ENCODE results near the gene HECW1.

Gene HECW1

GRCh38 chr7:43437001-43437400 lies 324.6 kb downstream of the HECW1 start:
- DNase-seq (ENCODE audit: low spot score), result no peak

GRCh38 chr7:43438897-43439479 lies 326.5 kb downstream of the HECW1 start:
- DNase-seq (ENCODE audit: low spot score), result no peak

- DNase-seq (ENCODE audit: low spot score), result peak; percentile 73
These were observed 327.4 kb downstream of the HECW1 start for GRCh38 chr7:43439631-43440401.

- no peak for DNase-seq (ENCODE audit: low spot score)
These were observed 329.0 kb downstream of the HECW1 start for GRCh38 chr7:43441231-43442130.

- DNase-seq (ENCODE audit: low spot score), result no peak
These were observed 330.9 kb downstream of the HECW1 start for GRCh38 chr7:43443381-43443780.

GRCh38 chr7:43444711-43445578 lies 332.5 kb downstream of the HECW1 start:
- DNase-seq (ENCODE audit: low spot score), result no peak

- DNase-seq (ENCODE audit: low spot score), result no peak
These were observed 337.1 kb downstream of the HECW1 start for GRCh38 chr7:43449577-43449976.

- no peak for DNase-seq (ENCODE audit: low spot score)
These were observed 338.4 kb downstream of the HECW1 start for GRCh38 chr7:43450894-43451293.

- peak; percentile 44 for DNase-seq (ENCODE audit: low spot score)
These were observed 342.6 kb downstream of the HECW1 start for GRCh38 chr7:43454936-43455518.

- DNase-seq (ENCODE audit: low spot score), result no peak
These were observed 343.8 kb downstream of the HECW1 start for GRCh38 chr7:43456200-43456599.

- no peak for DNase-seq (ENCODE audit: low spot score)
These were observed 346.0 kb downstream of the HECW1 start for GRCh38 chr7:43458330-43459018.

- no peak for DNase-seq (ENCODE audit: low spot score)
These were observed 346.5 kb downstream of the HECW1 start for GRCh38 chr7:43459019-43459337.

GRCh38 chr7:43460733-43461348 lies 348.4 kb downstream of the HECW1 start:
- no peak for DNase-seq (ENCODE audit: low spot score)

GRCh38 chr7:43461349-43462024 lies 349.0 kb downstream of the HECW1 start:
- DNase-seq (ENCODE audit: low spot score), result no peak

GRCh38 chr7:43462836-43463235 lies 350.4 kb downstream of the HECW1 start:
- DNase-seq (ENCODE audit: low spot score), result no peak

GRCh38 chr7:43463401-43463980 lies 351.0 kb downstream of the HECW1 start:
- no peak for DNase-seq (ENCODE audit: low spot score)

GRCh38 chr7:43465581-43466554 lies 353.4 kb downstream of the HECW1 start:
- DNase-seq (ENCODE audit: low spot score), result no peak

GRCh38 chr7:43467406-43467805 lies 355.0 kb downstream of the HECW1 start:
- DNase-seq (ENCODE audit: low spot score), result no peak

Data from germinal center (tissue), 1 donor.